GM23338 (cell line): ENCODE results near the gene ARL4D. TPM values are rescaled to one million over a fixed set of nuclear protein-coding genes. Genes with fewer than 3 reads are reported as not detected.

Experiments
- ATAC-seq: fragments of 200-7000 bp; cut with Tn5 transposase; 3 replicates; pipeline ENCODE4 v1.9.1; 2020
- DNase-seq: peaks from one replicate; pipeline ENCODE4 v3.0.0-alpha.2; 2015; ENCODE audit warnings: low spot score
- H2AFZ ChIP-seq: fragments of 200-600 bp; sonication (generic); 2 replicates; pipeline ENCODE4 v1.8.0; 2016; ENCODE audit warnings: antibody characterized with exemption, mild to moderate bottlenecking, moderate library complexity
- H3F3A ChIP-seq: fragments of 200-600 bp; sonication (generic); replicated peaks from 2 replicates; pipeline ENCODE4 v1.8.0; 2017; ENCODE audit warnings: antibody characterized with exemption, mixed run types, low read depth
- H3K27ac ChIP-seq: fragments of 200-600 bp; sonication (generic); 2 replicates; pipeline ENCODE4 v1.6.1; 2016; ENCODE audit warnings: low read depth
- H3K27me3 ChIP-seq: fragments of 200-600 bp; sonication (generic); 2 replicates; pipeline ENCODE4 v1.8.0; 2016; ENCODE audit warnings: mild to moderate bottlenecking, mixed run types, moderate library complexity; ENCODE audit not compliant: insufficient read depth
- H3K36me3 ChIP-seq: fragments of 200-600 bp; sonication (generic); 2 replicates; pipeline ENCODE4 v1.8.0; 2016; ENCODE audit warnings: mild to moderate bottlenecking; ENCODE audit not compliant: insufficient read depth
- H3K4me1 ChIP-seq: fragments of 200-600 bp; sonication (generic); 2 replicates; pipeline ENCODE4 v1.8.0; 2016; ENCODE audit warnings: mild to moderate bottlenecking, moderate library complexity; ENCODE audit not compliant: insufficient read depth
- H3K4me2 ChIP-seq: fragments of 200-600 bp; sonication (generic); 2 replicates; pipeline ENCODE4 v1.7.1; 2017; ENCODE audit warnings: mixed run types
- H3K4me3 ChIP-seq: fragments of 200-600 bp; sonication (generic); 2 replicates; pipeline ENCODE4 v1.6.1; 2016; ENCODE audit warnings: mixed run types
- H3K79me2 ChIP-seq: fragments of 200-600 bp; sonication (generic); replicated peaks from 2 replicates; pipeline ENCODE4 v1.8.0; 2017; ENCODE audit warnings: mild to moderate bottlenecking; ENCODE audit not compliant: insufficient read depth
- H3K9me2 ChIP-seq: fragments of 200-600 bp; sonication (generic); 2 replicates; pipeline ENCODE4 v1.8.0; 2017; ENCODE audit not compliant: insufficient read depth
- H4K20me1 ChIP-seq: fragments of 200-600 bp; sonication (generic); replicated peaks from 2 replicates; pipeline ENCODE4 v1.8.0; 2017; ENCODE audit warnings: mild to moderate bottlenecking; ENCODE audit not compliant: insufficient read depth
- H3K27ac Mint-ChIP-seq: 2 replicates; pipeline ENCODE4 v1.8.0; 2020; ENCODE audit warnings: inconsistent platforms, mild to moderate bottlenecking, moderate library complexity, mixed read lengths
- H3K27me3 Mint-ChIP-seq: 3 replicates; pipeline ENCODE4 v1.8.0; 2022; ENCODE audit warnings: low read depth, mild to moderate bottlenecking, moderate library complexity, mixed read lengths, inconsistent platforms; ENCODE audit not compliant: insufficient read depth, poor library complexity
- H3K36me3 Mint-ChIP-seq: 3 replicates; pipeline ENCODE4 v1.8.0; 2021; ENCODE audit warnings: low read depth, mild to moderate bottlenecking, inconsistent platforms, moderate library complexity, mixed read lengths
- H3K4me1 Mint-ChIP-seq: 3 replicates; pipeline ENCODE4 v1.8.0; 2020; ENCODE audit warnings: mild to moderate bottlenecking, inconsistent platforms, mixed read lengths
- H3K4me3 Mint-ChIP-seq: 3 replicates; pipeline ENCODE4 v1.8.0; 2021; ENCODE audit warnings: moderate library complexity, mild to moderate bottlenecking, inconsistent platforms, mixed read lengths
- H3K9me3 Mint-ChIP-seq: 3 replicates; pipeline ENCODE4 v1.8.0; 2020; ENCODE audit warnings: moderate library complexity, mild to moderate bottlenecking, inconsistent platforms, mixed read lengths
- CTCF ChIP-seq, 2 experiments: fragments of 200-600 bp in 1 of 2; sonication (generic) in 1 of 2; conservative IDR thresholded peaks; 2 replicates each; pipeline versions ENCODE4 v1.5.1 to v1.6.1; 2016 to 2017; ENCODE audit warnings: antibody characterized with exemption in 2 of 2, low read depth in 2 of 2, mild to moderate bottlenecking in 2 of 2, moderate library complexity in 1 of 2
- ETS1 ChIP-seq: IDR thresholded peaks from 2 replicates; pipeline ENCODE4 v1.6.1; 2016; ENCODE audit warnings: antibody characterized with exemption
- JUNB ChIP-seq: IDR thresholded peaks from one replicate; pipeline ENCODE4 v1.6.1; 2016; ENCODE audit warnings: antibody characterized with exemption; ENCODE audit not compliant: unreplicated experiment
- NANOG ChIP-seq: IDR thresholded peaks from 2 replicates; pipeline ENCODE4 v1.6.1; 2016; ENCODE audit warnings: antibody characterized with exemption, borderline replicate concordance
- POLR2AphosphoS5 ChIP-seq: IDR thresholded peaks from 2 replicates; pipeline ENCODE4 v1.6.1; 2016; ENCODE audit warnings: antibody characterized with exemption, low read depth
- STAT1 ChIP-seq: IDR thresholded peaks from one replicate; pipeline ENCODE4 v1.6.1; 2016; ENCODE audit warnings: antibody characterized with exemption; ENCODE audit not compliant: unreplicated experiment
- ZNF331 ChIP-seq: fragments of 250-450 bp; sonication (Bioruptor Pico); IDR thresholded peaks from 2 replicates; pipeline ENCODE4 v1.5.0; 2020; ENCODE audit warnings: low read depth, mild to moderate bottlenecking, moderate library complexity
- ZNF462 ChIP-seq: fragments of 250-450 bp; sonication (Bioruptor Pico); IDR thresholded peaks from 2 replicates; pipeline ENCODE4 v1.5.0; 2020; ENCODE audit warnings: mild to moderate bottlenecking, moderate library complexity
- polyA plus RNA-seq: library from polyadenylated mRNA; unstranded; fragments of >200 nt; fragmentation: Nextera tagmentation; extraction: Ambion mirVana; gene quantifications from 2 replicates; pipeline ENCODE4 v1.2.1, GENCODE V29; 2016
- total RNA-seq: library from RNA; depleted of rRNA; stranded (reverse); fragments of >200 nt; shearing (Covaris generic); gene quantifications from 2 replicates; pipeline ENCODE4 v1.2.3, GENCODE V29; 2014

The ARL4D gene
- total and polyA plus RNA-seq, 2 experiments from 2014 or later, result 8.7 to 9.5 TPM

- Histone ChIP-seq H3K27me3 (no peaks in the 10 kb centered on the region), H2AFZ (peak overlapping the region; percentile 81; the same call in 1 of the 2 replicates), H3K4me1 (peaks cover 19% of the 10 kb centered on the region), H3K9me2 (no peaks in the 10 kb centered on the region), H3K79me2 (no peaks in the 10 kb centered on the region), H4K20me1 (no peaks in the 10 kb centered on the region), H3F3A (peaks cover 25% of the 10 kb centered on the region; the same call in 1 of the 2 replicates), H3K36me3 (no peaks in the 10 kb centered on the region), H3K4me3 (peak overlapping the region; percentile 57), H3K27ac (peak overlapping the region; percentile 97), H3K4me2 (peak overlapping the region; percentile 82)
- DNase-seq (peak; percentile 94), ATAC-seq (peak; percentile 83)
- Mint-ChIP-seq H3K9me3 (peaks cover 5% of the 10 kb centered on the region; the same call in 1 of the 3 replicates), H3K27me3 (peaks cover 23% of the 10 kb centered on the region), H3K27ac (peak overlapping the region; percentile 100), H3K4me3 (peak overlapping the region; percentile 75), H3K36me3 (no peaks in the 10 kb centered on the region), H3K4me1 (peaks cover 27% of the 10 kb centered on the region)
- TF ChIP-seq POLR2AphosphoS5, result peak; percentile 48
- 0 out of 2 replicates have a peak, but pooled peaks have one; percentile 20 for TF ChIP-seq ETS1
- no peak for TF ChIP-seq STAT1
- TF ChIP-seq ZNF331 (CRISPR knock-in tag), result no peak
- peak in 1 of 2 experiments; percentile 36; a peak in 2 of 4 replicates for TF ChIP-seq CTCF (conservative IDR thresholded peaks at IDR 0.05; ENCODE audit: low read depth in 2 of 2)
These were observed 29.9 kb upstream of the ARL4D start for GRCh38 chr17:43368740-43369506.

GRCh38 chr17:43369986-43370385 lies 28.8 kb upstream of the ARL4D start:
- Histone ChIP-seq H3K27ac (no peak overlapping the region), H3K79me2 (no peaks in the 10 kb centered on the region), H3F3A (peaks cover 25% of the 10 kb centered on the region; the same call in 1 of the 2 replicates), H4K20me1 (no peaks in the 10 kb centered on the region), H3K9me2 (no peaks in the 10 kb centered on the region), H3K4me2 (peak overlapping the region; percentile 82), H2AFZ (no peak overlapping the region), H3K4me1 (peaks cover 19% of the 10 kb centered on the region), H3K36me3 (no peaks in the 10 kb centered on the region), H3K4me3 (peak overlapping the region; percentile 57; the same call in 1 of the 2 replicates), H3K27me3 (no peaks in the 10 kb centered on the region)
- no peak for DNase-seq
- Mint-ChIP-seq H3K4me1 (peaks cover 27% of the 10 kb centered on the region), H3K36me3 (no peaks in the 10 kb centered on the region), H3K4me3 (peak overlapping the region; percentile 75), H3K9me3 (peaks cover 5% of the 10 kb centered on the region; the same call in 2 of the 3 replicates), H3K27me3 (peaks cover 17% of the 10 kb centered on the region), H3K27ac (no peak overlapping the region)
- ATAC-seq, result no peak
- TF ChIP-seq JUNB (no peak), CTCF (conservative IDR thresholded peaks at IDR 0.05; ENCODE audit: low read depth in 2 of 2) (no peak), NANOG (no peak), ZNF462 (no peak)
